ACHN (cell line): ENCODE results near the gene ATP5F1B.
A peak's percentile ranks its signal among the peaks of the same experiment; 100 is the strongest.

ENCODE experiments used
- DNase-seq: peaks from one replicate; pipeline ENCODE4 v3.0.0-alpha.2; 2015
- in situ Hi-C: cut with HindIII; loops from 2 replicates; pipeline ENCODE4 v1.10.0; 2017; ENCODE audit warnings: low sequenced_read_pairs, low pct_ligation_motif_present, low pct_unique_long_range_greater_than_20kb

Gene ATP5F1B

DNA sequence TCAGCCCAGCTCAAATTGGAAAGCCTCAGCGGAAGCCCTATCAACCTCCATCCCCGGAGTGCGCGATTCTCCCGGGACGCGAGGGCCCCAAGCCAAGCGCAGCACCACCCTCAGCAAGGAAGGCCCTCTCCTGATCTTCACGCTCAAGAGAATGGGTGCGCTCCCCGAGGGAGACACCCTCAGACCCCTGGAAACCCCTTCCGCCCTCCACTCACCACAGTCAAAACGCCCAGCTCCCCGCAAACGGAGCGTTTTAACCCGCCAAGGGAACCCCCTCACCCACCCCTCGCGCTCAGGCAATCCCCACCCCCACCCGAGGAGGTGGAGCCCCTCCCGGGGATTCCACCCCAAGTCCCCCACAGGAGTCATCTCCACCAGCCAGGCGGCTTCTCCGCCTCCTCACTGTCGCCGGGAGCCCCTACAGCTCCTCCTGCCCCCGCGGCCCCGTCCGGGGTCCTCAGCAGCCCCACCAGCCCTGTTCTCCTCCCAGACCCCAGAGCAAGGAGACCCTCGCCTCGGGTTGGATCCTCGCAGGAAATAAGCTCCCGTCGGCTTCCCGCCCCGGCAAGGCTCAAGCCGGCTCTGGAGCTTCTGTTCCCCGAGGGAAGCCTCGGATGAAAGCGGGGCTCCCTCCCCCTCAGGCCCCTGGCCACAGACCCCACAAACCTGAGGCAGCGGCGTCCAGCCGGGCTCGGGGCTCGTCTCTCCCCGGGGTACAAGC is 16.2 kb downstream of the ATP5F1B start:
- peak; percentile 28 for DNase-seq
- in situ Hi-C loops, result no loop called here

GRCh38 chr12:56628671-56629458 is 16.9 kb downstream of the ATP5F1B start:
- in situ Hi-C loops, result no loop called here
- peak; percentile 59 for DNase-seq

DNA sequence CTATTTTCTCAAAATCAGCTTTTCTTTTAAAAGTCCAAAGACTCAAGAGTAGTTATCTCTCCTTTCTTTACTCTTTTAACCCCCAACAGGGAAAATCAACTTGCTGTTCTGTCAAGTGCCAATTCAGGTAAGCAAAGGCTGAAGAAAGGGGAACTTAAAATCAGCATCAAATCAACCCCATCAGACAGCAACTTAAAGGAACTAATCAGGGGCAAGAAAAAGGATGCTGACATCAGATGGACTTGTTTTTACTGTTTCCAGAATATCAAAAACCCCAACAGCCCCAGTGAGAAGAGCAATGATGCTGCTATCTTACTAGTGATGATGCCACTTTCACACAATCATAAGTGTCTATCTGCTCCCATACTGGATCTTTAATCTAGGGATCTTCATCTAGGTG is 19.1 kb downstream of the ATP5F1B start:
- in situ Hi-C loops, result no loop called here
- DNase-seq, result no peak

DNA sequence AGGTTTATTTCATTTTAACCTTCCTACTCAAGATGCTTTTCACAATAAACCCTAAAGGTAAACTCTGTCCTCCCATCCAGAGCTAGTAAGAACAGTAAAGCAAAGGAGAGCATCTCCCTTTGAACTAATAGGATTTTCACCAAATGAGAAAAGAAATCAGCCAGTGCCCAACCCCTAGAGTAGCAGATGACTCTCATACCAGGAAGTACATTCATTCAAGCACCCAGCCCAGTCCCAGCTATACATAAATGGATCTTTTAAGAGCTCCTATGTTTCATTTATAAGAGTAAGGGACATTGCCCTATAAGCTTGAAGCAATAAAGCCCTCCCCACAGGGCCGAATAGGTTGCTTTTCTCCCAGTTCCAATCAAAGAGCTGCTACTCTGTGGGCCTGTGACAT is 23.2 kb downstream of the ATP5F1B start:
- DNase-seq, result no peak
- in situ Hi-C loops, result no loop called here

- no peak for DNase-seq
- in situ Hi-C loops, result no loop called here
These were observed 28.9 kb downstream of the ATP5F1B start for GRCh38 chr12:56616925-56617324.

DNA sequence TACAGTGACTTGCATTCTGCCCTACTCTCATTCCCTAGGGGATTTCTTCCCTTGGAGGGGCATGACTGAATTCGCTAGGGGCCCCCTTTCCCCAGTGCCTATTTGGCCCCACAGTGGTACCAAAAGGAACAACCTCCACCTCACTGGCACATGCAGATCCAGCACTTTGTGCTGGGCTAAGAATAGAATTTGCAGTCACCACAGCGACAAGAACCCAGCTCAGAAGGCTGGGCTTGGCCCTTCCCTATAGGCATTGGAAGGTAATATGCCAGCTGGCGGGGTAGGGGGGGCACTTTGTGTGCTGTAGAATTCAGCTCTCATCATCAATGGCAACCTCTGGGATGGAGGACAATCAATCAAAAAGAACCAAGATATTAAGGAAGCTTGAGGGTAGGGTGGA is 29.5 kb downstream of the ATP5F1B start:
- DNase-seq, result no peak
- in situ Hi-C loops, result no loop called here

GRCh38 chr12:56614627-56615026 is 31.2 kb downstream of the ATP5F1B start:
- no peak for DNase-seq
- in situ Hi-C loops, result loop anchor here (5.0 kb wide), 1 partner anchor 97 kb away; no protein-coding TSS in a partner anchor

- in situ Hi-C loops, result no loop called here
- no peak for DNase-seq
These were observed 41.4 kb downstream of the ATP5F1B start for GRCh38 chr12:56604355-56604754.

DNA sequence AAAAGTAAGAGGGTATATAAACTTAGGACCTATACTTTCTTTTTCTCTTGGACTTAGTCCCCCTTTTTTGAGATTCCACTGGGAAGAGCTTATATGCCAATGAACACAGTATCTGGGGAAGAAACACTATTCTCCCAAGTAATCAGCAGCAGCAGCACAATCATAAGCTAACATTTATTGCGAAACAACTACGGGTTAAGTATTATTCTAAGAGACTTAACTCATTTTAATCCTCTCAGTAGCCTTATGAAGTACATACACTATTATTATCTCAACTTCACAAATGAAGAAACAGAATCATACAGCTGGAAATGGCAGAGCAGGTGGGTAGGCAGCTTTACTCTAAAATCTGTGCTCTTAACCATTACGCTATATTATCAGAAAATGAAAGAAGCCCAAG is 43.5 kb downstream of the ATP5F1B start:
- no peak for DNase-seq
- in situ Hi-C loops, result no loop called here

DNA sequence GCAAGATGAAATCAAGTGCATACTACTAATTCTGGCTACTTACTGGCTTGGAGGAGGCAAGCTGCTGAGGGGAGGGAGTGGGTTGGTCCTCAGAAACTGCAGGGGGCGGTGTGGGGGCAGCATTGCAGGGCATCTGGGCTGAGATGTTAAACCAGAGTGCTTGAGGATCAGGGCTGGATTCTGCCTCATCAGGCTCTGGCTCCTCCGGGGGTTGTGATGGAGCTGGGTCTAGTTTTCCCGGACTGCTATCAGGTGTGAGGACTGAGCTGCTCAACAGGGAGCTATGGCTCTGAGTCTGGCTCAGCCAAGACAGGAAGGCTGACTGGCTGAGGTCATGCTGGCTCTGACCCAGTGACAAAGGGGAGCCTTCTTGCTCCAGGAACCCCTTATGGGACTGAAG is 44.3 kb downstream of the ATP5F1B start:
- DNase-seq, result peak; percentile 38
- in situ Hi-C loops, result no loop called here

- DNase-seq, result no peak
- in situ Hi-C loops, result no loop called here
These were observed 45.0 kb downstream of the ATP5F1B start for GRCh38 chr12:56600753-56601152.

DNA sequence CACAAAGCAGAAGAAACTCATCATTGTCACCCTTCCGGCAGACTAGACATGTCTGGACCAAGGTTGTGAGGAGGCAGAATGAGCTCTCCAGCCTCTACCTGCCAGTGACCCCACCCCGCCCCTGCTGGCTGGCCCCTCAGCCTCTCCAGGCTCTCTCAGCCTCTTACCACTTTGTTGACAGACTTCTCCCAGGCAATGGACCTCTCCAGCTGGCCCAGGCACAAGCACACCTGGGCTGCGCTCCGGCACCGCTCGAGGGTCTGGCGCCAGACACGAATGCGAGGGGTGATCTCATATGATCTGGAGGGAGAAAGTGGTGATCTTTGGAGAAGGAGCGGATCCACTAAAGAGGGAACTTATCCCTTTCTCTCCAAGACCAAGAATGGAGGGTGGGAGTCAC is 46.0 kb downstream of the ATP5F1B start:
- no peak for DNase-seq
- in situ Hi-C loops, result no loop called here

DNA sequence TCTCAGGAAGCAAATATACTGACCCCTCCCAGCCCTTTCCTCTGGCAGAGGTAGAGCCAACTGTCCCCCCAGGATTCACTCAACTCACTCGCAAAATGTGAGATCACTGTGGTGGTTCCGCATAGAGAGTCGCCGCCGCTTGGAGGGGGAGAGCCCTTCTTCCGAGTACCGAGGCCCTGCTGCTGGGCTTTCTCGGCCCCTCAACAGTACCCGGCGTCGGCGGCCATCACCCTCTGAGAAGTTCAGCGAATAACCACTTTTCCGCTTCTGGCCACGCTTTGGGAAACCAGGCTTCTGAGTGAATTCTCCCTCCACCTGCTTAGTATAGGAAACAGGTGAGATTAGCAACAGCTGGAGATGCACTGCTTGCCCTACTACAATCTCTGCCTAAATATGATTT is 46.7 kb downstream of the ATP5F1B start:
- in situ Hi-C loops, result no loop called here
- no peak for DNase-seq

- in situ Hi-C loops, result no loop called here
These were observed 49.0 kb downstream of the ATP5F1B start for GRCh38 chr12:56596815-56597214.

DNA sequence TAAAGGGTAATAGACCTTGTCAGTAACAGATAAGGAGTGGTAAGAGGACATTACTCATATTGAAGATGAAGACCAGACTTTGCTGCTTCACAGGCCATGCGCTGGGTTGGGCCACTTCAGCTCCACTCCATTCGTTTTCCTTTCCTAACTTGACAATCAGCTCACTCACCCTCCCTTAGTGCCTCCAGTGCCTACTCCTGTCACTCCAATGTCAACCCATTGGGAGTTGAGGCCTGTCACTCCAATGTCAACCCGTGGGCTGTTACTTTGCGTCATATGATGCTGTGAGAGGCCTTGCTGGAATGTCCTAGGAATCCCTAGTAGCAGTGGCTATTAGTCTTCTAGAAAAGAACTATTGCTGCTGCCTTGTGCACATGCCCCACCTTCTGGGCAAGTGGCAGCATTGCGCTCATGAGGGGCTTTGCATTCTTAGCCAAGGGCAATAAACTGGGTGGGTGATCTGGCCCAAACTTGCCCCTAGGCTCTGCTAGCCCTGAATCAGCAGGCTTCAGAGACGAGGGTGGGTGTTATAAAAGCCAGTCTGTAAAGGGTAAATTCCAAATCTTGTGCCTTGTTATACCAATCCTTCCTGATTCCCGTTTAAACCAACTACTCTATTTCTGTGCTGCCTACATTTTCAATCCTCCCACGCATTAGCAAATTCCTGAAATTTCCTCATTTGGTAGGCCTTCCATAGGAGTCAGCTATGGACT is 51.7 kb downstream of the ATP5F1B start:
- DNase-seq, result peak; percentile 84
- in situ Hi-C loops, result no loop called here

More at GRCh38 chr12:56596815-56597214, 49.0 kb downstream of the ATP5F1B start:
- no peak for DNase-seq

GRCh38 chr12:56591961-56592360 is 53.8 kb downstream of the ATP5F1B start:
- DNase-seq, result peak; percentile 23
- in situ Hi-C loops, result no loop called here

GRCh38 chr12:56591126-56591525 is 54.7 kb downstream of the ATP5F1B start:
- no peak for DNase-seq
- in situ Hi-C loops, result no loop called here

GRCh38 chr12:56590237-56590830 is 55.5 kb downstream of the ATP5F1B start:
- DNase-seq, result peak; percentile 36
- in situ Hi-C loops, result no loop called here

GRCh38 chr12:56589783-56590182 is 56.0 kb downstream of the ATP5F1B start:
- no peak for DNase-seq
- in situ Hi-C loops, result no loop called here
